Measurements from ENCODE around the gene EBF3.

DNA sequence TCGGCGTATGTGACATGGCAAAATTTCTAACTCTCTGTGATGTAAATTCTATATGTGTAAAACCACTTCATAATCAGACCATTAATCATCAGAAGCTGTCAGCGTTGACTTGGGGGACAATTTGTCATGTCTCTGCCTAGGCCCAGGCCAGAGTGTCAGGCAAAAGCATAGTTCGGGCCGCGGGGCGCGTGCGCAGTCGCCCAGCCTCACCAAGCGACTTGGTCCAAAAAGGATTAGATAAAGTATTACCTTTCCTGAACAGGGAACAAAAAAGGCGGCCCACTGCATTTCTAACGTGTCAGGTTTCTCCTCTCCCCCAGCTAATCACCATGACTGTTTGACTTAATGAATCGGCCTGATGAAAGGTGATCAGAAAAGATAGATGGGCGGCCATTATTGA is 114.2 kb downstream of the EBF3 start:
- TF ChIP-seq CTCF (IDR thresholded peaks at IDR 0.05) (no peak), POLR2A (IDR thresholded peaks at IDR 0.05) (no peak)

Measured in Peyer's patch (tissue), 4 donors.